Measurements from ENCODE around the gene CPS1.
A peak's percentile ranks its signal among the peaks of the same experiment; 100 is the strongest.

Gene CPS1

GRCh38 chr2:210686401-210686800 is 130.0 kb downstream of the CPS1 start:
- Mint-ChIP-seq H3K9me3 (no peaks in the 10 kb centered on the region), H3K4me3 (no peak overlapping the region), H3K27ac (peak overlapping the region; percentile 63), H3K36me3 (ENCODE audit: low read depth) (peaks cover 3% of the 10 kb centered on the region), H3K27me3 (ENCODE audit: low read depth, poor library complexity) (no peaks in the 10 kb centered on the region), H3K4me1 (peaks cover 10% of the 10 kb centered on the region)
- no peak for TF ChIP-seq CTCF (IDR thresholded peaks at IDR 0.05)
- no peak for DNase-seq

DNA sequence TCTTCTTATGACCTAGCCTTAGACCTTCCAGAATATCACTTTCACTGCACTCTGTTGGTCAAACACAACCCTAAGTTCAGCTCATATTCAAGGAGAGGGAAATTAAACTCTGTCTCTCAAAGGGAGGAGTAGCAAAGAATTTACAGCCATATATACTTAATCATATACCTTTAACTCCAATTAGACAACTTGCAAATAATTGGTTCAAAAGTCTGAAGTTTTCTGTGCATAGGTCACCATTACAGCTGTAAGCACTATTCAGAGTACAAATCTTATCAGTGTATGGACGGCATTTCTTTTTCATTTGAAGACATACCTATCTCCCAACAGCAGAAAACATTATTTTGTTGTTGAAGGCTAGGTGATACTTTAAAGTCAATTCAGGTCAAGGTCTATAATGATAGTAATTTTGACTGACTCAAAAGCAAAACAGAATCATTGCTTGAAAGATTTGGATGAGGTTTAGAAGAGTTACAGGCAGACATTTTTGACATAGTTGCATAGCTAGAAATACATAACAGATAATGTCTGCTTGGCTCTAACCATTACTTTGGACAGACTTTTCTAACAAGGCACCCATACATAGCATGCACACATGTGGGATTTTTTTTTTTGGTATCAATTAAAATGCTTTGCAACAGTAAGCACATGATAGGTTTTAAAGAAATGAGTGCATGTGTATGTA is 131.5 kb downstream of the CPS1 start:
- DNase-seq, result no peak
- H3K27ac Mint-ChIP-seq, result no peak overlapping the region
- no peak overlapping the region for H3K4me3 Mint-ChIP-seq
- TF ChIP-seq CTCF (IDR thresholded peaks at IDR 0.05), result no peak
- peaks cover 10% of the 10 kb centered on the region for H3K4me1 Mint-ChIP-seq
- H3K36me3 Mint-ChIP-seq (ENCODE audit: low read depth), result no peaks in the 10 kb centered on the region
- H3K27me3 Mint-ChIP-seq (ENCODE audit: low read depth, poor library complexity), result no peaks in the 10 kb centered on the region
- H3K9me3 Mint-ChIP-seq, result no peaks in the 10 kb centered on the region

DNA sequence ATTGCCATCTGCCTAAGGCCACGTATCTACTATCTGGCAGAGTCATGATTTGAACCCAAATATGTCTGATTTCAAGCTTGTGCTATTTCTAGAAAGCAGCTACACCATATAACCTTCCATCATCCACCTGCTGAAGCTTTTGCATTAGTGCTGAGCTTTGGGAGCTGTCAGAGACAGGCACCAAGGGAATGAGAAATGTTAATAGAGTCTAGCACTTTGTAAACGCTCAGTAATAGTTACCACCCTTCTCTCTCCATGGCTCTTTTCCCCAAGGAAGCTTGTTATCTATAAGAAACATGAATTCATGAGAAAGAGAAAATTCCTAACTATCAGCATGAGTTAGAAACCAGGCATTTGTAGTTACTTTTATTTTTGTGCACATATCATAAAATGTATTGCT is 151.5 kb downstream of the CPS1 start:
- Mint-ChIP-seq H3K36me3 (ENCODE audit: low read depth) (no peaks in the 10 kb centered on the region), H3K4me3 (no peak overlapping the region), H3K4me1 (peaks cover 25% of the 10 kb centered on the region), H3K27ac (no peak overlapping the region), H3K27me3 (ENCODE audit: low read depth, poor library complexity) (no peaks in the 10 kb centered on the region), H3K9me3 (no peaks in the 10 kb centered on the region)
- no peak for DNase-seq
- TF ChIP-seq CTCF (IDR thresholded peaks at IDR 0.05), result no peak

DNA sequence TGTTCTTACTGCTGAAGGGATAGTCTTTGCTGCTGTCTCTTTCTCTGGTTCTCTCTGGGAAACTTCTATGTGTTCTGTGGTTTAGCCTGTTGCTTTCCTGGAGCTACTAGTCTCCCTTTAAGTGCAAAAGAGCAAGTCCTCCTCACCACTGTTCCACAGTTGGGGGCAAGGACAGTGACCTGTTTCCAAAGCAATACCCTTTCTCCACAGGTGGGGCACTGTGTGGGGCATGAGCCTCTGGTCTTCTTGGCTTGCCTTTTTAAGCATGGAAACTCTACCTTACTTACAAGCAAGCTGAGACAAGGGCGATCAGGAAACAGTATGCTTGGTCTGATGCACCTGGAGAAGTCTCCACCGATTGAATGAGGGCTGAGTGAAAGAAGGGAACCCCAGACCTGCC is 156.7 kb downstream of the CPS1 start:
- no peak overlapping the region for H3K4me3 Mint-ChIP-seq
- H3K27ac Mint-ChIP-seq, result peak overlapping the region; percentile 9
- no peaks in the 10 kb centered on the region for H3K27me3 Mint-ChIP-seq (ENCODE audit: low read depth, poor library complexity)
- H3K36me3 Mint-ChIP-seq (ENCODE audit: low read depth), result no peaks in the 10 kb centered on the region
- peaks cover 42% of the 10 kb centered on the region for H3K4me1 Mint-ChIP-seq
- TF ChIP-seq CTCF (IDR thresholded peaks at IDR 0.05), result no peak
- DNase-seq, result no peak
- no peaks in the 10 kb centered on the region for H3K9me3 Mint-ChIP-seq

- Mint-ChIP-seq H3K4me1 (peaks cover 42% of the 10 kb centered on the region), H3K36me3 (ENCODE audit: low read depth) (no peaks in the 10 kb centered on the region), H3K4me3 (no peak overlapping the region), H3K9me3 (no peaks in the 10 kb centered on the region), H3K27ac (no peak overlapping the region), H3K27me3 (ENCODE audit: low read depth, poor library complexity) (no peaks in the 10 kb centered on the region)
- TF ChIP-seq CTCF (IDR thresholded peaks at IDR 0.05), result no peak
- no peak for DNase-seq
These were observed 159.2 kb downstream of the CPS1 start for GRCh38 chr2:210715560-210716082.

GRCh38 chr2:210718503-210718902 is 162.1 kb downstream of the CPS1 start:
- H3K4me3 Mint-ChIP-seq, result no peak overlapping the region
- H3K9me3 Mint-ChIP-seq, result no peaks in the 10 kb centered on the region
- H3K27ac Mint-ChIP-seq, result no peak overlapping the region
- peaks cover 31% of the 10 kb centered on the region for H3K4me1 Mint-ChIP-seq
- no peaks in the 10 kb centered on the region for H3K36me3 Mint-ChIP-seq (ENCODE audit: low read depth)
- TF ChIP-seq CTCF (IDR thresholded peaks at IDR 0.05), result no peak
- peaks cover 6% of the 10 kb centered on the region for H3K27me3 Mint-ChIP-seq (ENCODE audit: low read depth, poor library complexity)
- DNase-seq, result no peak

Data from nephron progenitor cell (in vitro differentiated cells).